ENCODE results near the gene SARS1.
"Not testable (repeated sequence)": the region's sequence is repeated elsewhere in the genome, so short reads cannot be mapped to it uniquely, and the experiment has no call there.

SARS1 gene, protein sequence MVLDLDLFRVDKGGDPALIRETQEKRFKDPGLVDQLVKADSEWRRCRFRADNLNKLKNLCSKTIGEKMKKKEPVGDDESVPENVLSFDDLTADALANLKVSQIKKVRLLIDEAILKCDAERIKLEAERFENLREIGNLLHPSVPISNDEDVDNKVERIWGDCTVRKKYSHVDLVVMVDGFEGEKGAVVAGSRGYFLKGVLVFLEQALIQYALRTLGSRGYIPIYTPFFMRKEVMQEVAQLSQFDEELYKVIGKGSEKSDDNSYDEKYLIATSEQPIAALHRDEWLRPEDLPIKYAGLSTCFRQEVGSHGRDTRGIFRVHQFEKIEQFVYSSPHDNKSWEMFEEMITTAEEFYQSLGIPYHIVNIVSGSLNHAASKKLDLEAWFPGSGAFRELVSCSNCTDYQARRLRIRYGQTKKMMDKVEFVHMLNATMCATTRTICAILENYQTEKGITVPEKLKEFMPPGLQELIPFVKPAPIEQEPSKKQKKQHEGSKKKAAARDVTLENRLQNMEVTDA

DNA sequence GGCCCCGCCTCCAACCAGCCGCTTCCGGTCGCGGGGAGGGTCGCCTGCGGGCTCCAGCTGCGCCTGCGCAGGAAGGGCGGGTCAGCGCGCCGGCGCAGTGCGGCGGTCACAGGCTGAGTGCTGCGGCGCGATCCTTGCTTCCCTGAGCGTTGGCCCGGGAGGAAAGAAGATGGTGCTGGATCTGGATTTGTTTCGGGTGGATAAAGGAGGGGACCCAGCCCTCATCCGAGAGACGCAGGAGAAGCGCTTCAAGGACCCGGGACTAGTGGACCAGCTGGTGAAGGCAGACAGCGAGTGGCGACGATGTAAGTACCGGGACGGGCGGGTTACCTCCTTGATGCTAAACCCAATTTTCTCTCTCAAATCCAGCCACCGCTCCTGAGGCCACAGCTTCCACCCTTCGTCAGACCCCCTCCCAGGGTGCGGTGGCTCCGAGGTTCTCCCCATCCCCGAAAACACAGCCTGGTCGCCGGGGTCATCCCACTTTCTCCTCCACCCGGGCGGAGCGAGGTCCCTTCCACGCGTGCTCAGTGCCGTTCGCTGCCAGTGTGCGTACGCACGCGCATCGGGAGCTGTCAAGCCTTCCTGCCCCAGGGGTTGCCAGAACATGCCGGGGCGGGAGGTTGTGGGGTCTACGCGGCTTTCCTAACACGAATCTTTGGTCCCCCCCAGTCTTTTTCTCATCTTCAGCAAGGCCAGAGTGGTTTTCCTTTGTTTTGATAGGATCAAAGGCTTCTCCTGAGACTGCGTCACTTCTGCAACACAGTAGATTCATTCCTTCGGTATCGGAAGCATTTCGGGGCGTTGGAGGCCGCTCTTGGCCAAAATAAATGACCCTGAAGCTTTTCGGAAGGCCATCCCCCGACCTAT lies at the start of gene SARS1:
Gene SARS1 (plus strand): TSS at position 95 of the 870 bp plus-strand sequence. CDS start 75 bp downstream, at position 170.
- no peaks in the 10 kb centered on the region for H3K27me3 ChIP-seq (ENCODE audit: control insufficient read depth in 1 of 2, insufficient read depth in 2 of 2, low read length in 2 of 2)
- no peaks in the 10 kb centered on the region for H3K9me3 ChIP-seq (ENCODE audit: control insufficient read depth in 1 of 2, low read length in 2 of 2)
- peak within 1 kb of the TSS; percentile 73 for H3K27ac ChIP-seq (ENCODE audit: low read depth, low read length)
- H3K36me3 ChIP-seq (ENCODE audit: control insufficient read depth in 1 of 2, insufficient read depth in 2 of 2, low read length in 2 of 2): no peaks in the 10 kb centered on the region
- peak within 1 kb of the TSS; percentile 86 to 87 for H3K9ac ChIP-seq (ENCODE audit: low read depth in 1 of 2, low read length in 2 of 2)
- H3K4me1 ChIP-seq (ENCODE audit: control insufficient read depth in 1 of 2, insufficient read depth in 2 of 2, low read length in 2 of 2): peaks cover 24 to 36% of the 10 kb centered on the region in 2 donors
- peak within 1 kb of the TSS; percentile 91 to 96 for H3K4me3 ChIP-seq (ENCODE audit: low read depth in 1 of 2, low read length in 2 of 2)

- Histone ChIP-seq H3K4me1 (ENCODE audit: control insufficient read depth in 1 of 2, insufficient read depth in 2 of 2, low read length in 2 of 2) (peaks cover 16 to 20% of the 10 kb centered on the region in 2 donors), H3K4me3 (ENCODE audit: low read depth in 1 of 2, low read length in 2 of 2) (no peak overlapping the region), H3K27me3 (ENCODE audit: control insufficient read depth in 1 of 2, insufficient read depth in 2 of 2, low read length in 2 of 2) (no peaks in the 10 kb centered on the region), H3K9me3 (ENCODE audit: control insufficient read depth in 1 of 2, low read length in 2 of 2) (no peaks in the 10 kb centered on the region), H3K9ac (ENCODE audit: low read depth in 1 of 2, low read length in 2 of 2) (no peak overlapping the region), H3K27ac (ENCODE audit: low read depth, low read length) (no peak overlapping the region), H3K36me3 (ENCODE audit: control insufficient read depth in 1 of 2, insufficient read depth in 2 of 2, low read length in 2 of 2) (peaks cover 8 to 57% of the 10 kb centered on the region in 2 donors)
Measured at GRCh38 chr1:109164538-109164937, 49.2 kb upstream of the SARS1 start.

GRCh38 chr1:109167001-109167506 lies 46.7 kb upstream of the SARS1 start:
- no peak overlapping the region for H3K9ac ChIP-seq (ENCODE audit: low read depth in 1 of 2, low read length in 2 of 2)
- no peak overlapping the region for H3K27ac ChIP-seq (ENCODE audit: low read depth, low read length)
- H3K27me3 ChIP-seq (ENCODE audit: control insufficient read depth in 1 of 2, insufficient read depth in 2 of 2, low read length in 2 of 2): no peaks in the 10 kb centered on the region
- H3K36me3 ChIP-seq (ENCODE audit: control insufficient read depth in 1 of 2, insufficient read depth in 2 of 2, low read length in 2 of 2): peaks cover 13 to 55% of the 10 kb centered on the region in 2 donors
- H3K4me3 ChIP-seq (ENCODE audit: low read depth in 1 of 2, low read length in 2 of 2): no peak overlapping the region
- H3K4me1 ChIP-seq (ENCODE audit: control insufficient read depth in 1 of 2, insufficient read depth in 2 of 2, low read length in 2 of 2): peaks cover 10 to 13% of the 10 kb centered on the region in 2 donors
- H3K9me3 ChIP-seq (ENCODE audit: control insufficient read depth in 1 of 2, low read length in 2 of 2): no peaks in the 10 kb centered on the region

GRCh38 chr1:109170035-109170764 lies 43.5 kb upstream of the SARS1 start:
- Histone ChIP-seq H3K4me1 (ENCODE audit: control insufficient read depth in 1 of 2, insufficient read depth in 2 of 2, low read length in 2 of 2) (no peaks in the 10 kb centered on the region), H3K27ac (ENCODE audit: low read depth, low read length) (no peak overlapping the region), H3K27me3 (ENCODE audit: control insufficient read depth in 1 of 2, insufficient read depth in 2 of 2, low read length in 2 of 2) (no peaks in the 10 kb centered on the region), H3K36me3 (ENCODE audit: control insufficient read depth in 1 of 2, insufficient read depth in 2 of 2, low read length in 2 of 2) (peaks cover 12 to 41% of the 10 kb centered on the region in 2 donors), H3K9ac (ENCODE audit: low read depth in 1 of 2, low read length in 2 of 2) (no peak overlapping the region), H3K4me3 (ENCODE audit: low read depth in 1 of 2, low read length in 2 of 2) (no peak overlapping the region), H3K9me3 (ENCODE audit: control insufficient read depth in 1 of 2, low read length in 2 of 2) (no peaks in the 10 kb centered on the region)

GRCh38 chr1:109171646-109172045 lies 42.1 kb upstream of the SARS1 start:
- H3K4me3 ChIP-seq (ENCODE audit: low read depth in 1 of 2, low read length in 2 of 2): no peak overlapping the region
- peaks cover 12 to 46% of the 10 kb centered on the region in 2 donors for H3K36me3 ChIP-seq (ENCODE audit: control insufficient read depth in 1 of 2, insufficient read depth in 2 of 2, low read length in 2 of 2)
- H3K4me1 ChIP-seq (ENCODE audit: control insufficient read depth in 1 of 2, insufficient read depth in 2 of 2, low read length in 2 of 2): no peaks in the 10 kb centered on the region
- no peaks in the 10 kb centered on the region for H3K27me3 ChIP-seq (ENCODE audit: control insufficient read depth in 1 of 2, insufficient read depth in 2 of 2, low read length in 2 of 2)
- H3K9ac ChIP-seq (ENCODE audit: low read depth in 1 of 2, low read length in 2 of 2): no peak overlapping the region
- no peak overlapping the region for H3K27ac ChIP-seq (ENCODE audit: low read depth, low read length)
- H3K9me3 ChIP-seq (ENCODE audit: control insufficient read depth in 1 of 2, low read length in 2 of 2): no peaks in the 10 kb centered on the region

DNA sequence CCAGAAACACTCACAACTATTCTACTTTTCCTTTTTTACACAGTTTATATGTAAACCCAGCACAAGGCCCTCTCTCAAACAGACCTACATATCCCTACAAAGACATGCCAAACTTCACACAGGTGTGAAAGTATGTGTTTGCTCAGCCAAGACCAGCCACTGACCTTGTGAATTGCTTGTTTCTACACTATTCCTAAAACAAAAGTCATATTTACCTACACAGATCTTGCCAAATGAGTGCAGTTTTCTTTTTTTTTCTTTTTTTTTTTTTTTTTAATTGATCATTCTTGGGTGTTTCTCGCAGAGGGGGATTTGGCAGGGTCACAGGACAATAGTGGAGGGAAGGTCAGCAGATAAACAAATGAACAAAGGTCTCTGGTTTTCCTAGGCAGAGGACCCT lies 37.4 kb upstream of the SARS1 start:
- Histone ChIP-seq H3K36me3 (ENCODE audit: control insufficient read depth in 1 of 2, insufficient read depth in 2 of 2, low read length in 2 of 2) (peaks cover 7 to 26% of the 10 kb centered on the region in 2 donors), H3K4me1 (ENCODE audit: control insufficient read depth in 1 of 2, insufficient read depth in 2 of 2, low read length in 2 of 2) (peaks cover 7 to 15% of the 10 kb centered on the region in 2 donors)
- H3K9ac ChIP-seq (ENCODE audit: low read depth in 1 of 2, low read length in 2 of 2); H3K27ac ChIP-seq (ENCODE audit: low read depth, low read length); H3K9me3 ChIP-seq (ENCODE audit: control insufficient read depth in 1 of 2, low read length in 2 of 2); H3K4me3 ChIP-seq (ENCODE audit: low read depth in 1 of 2, low read length in 2 of 2); H3K27me3 ChIP-seq (ENCODE audit: control insufficient read depth in 1 of 2, insufficient read depth in 2 of 2, low read length in 2 of 2): not testable (repeated sequence)

- Histone ChIP-seq H3K27ac (ENCODE audit: low read depth, low read length) (peak overlapping the region; percentile 44), H3K36me3 (ENCODE audit: control insufficient read depth in 1 of 2, insufficient read depth in 2 of 2, low read length in 2 of 2) (peaks cover 0 to 12% of the 10 kb centered on the region in 2 donors), H3K4me1 (ENCODE audit: control insufficient read depth in 1 of 2, insufficient read depth in 2 of 2, low read length in 2 of 2) (peaks cover 15 to 18% of the 10 kb centered on the region in 2 donors)
- not testable (repeated sequence) for H3K9ac ChIP-seq (ENCODE audit: low read depth in 1 of 2, low read length in 2 of 2); H3K27me3 ChIP-seq (ENCODE audit: control insufficient read depth in 1 of 2, insufficient read depth in 2 of 2, low read length in 2 of 2); H3K9me3 ChIP-seq (ENCODE audit: control insufficient read depth in 1 of 2, low read length in 2 of 2); H3K4me3 ChIP-seq (ENCODE audit: low read depth in 1 of 2, low read length in 2 of 2)
Measured at GRCh38 chr1:109180715-109181084, 33.0 kb upstream of the SARS1 start.

DNA sequence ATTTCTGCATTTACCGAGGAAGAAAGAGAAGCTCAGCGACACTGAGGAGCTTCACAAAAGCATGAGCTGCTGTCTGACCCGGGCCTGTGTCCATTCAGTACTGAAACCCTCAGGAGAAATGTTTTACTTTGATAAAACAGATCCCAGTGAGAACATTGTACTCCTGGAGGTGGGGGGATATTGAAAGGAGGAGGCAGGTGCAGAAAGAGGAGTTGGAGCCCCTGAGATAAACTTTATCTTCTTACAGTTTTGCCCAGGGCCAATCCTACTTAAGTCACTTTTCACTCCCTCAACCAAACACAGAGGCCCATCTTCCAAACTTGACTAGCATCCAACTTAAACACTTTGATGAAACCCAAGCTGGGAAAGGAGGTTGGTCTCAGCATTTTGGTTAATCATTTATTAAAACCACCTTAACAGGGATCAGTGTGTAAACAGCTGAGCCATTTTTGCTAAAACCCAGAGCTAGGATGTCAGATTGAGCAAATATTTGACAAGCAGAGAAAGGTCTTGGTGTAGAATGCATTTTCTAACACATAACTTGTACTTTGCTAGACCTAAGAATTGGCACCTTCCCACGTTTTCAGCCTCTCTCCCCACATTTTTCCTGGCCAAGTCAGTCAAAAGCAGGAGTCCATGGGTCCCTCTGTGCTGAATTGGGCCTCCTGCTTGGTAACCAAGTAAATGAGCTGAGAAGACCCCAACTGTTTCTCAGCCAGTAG lies 32.5 kb upstream of the SARS1 start:
- H3K27me3 ChIP-seq (ENCODE audit: control insufficient read depth in 1 of 2, insufficient read depth in 2 of 2, low read length in 2 of 2): no peaks in the 10 kb centered on the region
- H3K9ac ChIP-seq (ENCODE audit: low read depth in 1 of 2, low read length in 2 of 2): no peak overlapping the region

DNA sequence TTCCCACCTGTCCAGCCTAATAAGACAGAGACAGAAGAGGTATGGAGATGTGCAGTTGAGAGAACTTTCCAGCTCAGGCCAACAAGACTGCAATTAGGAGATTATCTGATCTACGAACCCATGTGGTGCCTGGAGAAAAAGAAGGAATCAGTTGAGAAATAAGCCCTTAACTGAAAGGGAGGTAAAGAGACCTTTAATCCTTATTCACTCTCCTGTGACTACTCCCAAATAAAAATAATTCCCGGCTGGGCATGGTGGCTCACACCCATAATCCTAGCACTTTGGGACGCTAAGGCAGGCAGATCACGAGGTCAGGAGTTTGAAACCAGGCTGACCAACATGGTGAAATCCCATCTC lies 31.9 kb upstream of the SARS1 start:
- H3K4me3 ChIP-seq (ENCODE audit: low read depth in 1 of 2, low read length in 2 of 2): no peak overlapping the region
- H3K9me3 ChIP-seq (ENCODE audit: control insufficient read depth in 1 of 2, low read length in 2 of 2): no peaks in the 10 kb centered on the region
- H3K9ac ChIP-seq (ENCODE audit: low read depth in 1 of 2, low read length in 2 of 2): no peak overlapping the region
- H3K27ac ChIP-seq (ENCODE audit: low read depth, low read length): peak overlapping the region; percentile 51
- H3K4me1 ChIP-seq (ENCODE audit: control insufficient read depth in 1 of 2, insufficient read depth in 2 of 2, low read length in 2 of 2): peaks cover 18 to 21% of the 10 kb centered on the region in 2 donors
- H3K27me3 ChIP-seq (ENCODE audit: control insufficient read depth in 1 of 2, insufficient read depth in 2 of 2, low read length in 2 of 2): no peaks in the 10 kb centered on the region
- H3K36me3 ChIP-seq (ENCODE audit: control insufficient read depth in 1 of 2, insufficient read depth in 2 of 2, low read length in 2 of 2): peaks cover 4 to 14% of the 10 kb centered on the region in 2 donors

More for the DNA sequence above, 32.5 kb upstream of the SARS1 start:
- peaks cover 4 to 10% of the 10 kb centered on the region in 2 donors for H3K36me3 ChIP-seq (ENCODE audit: control insufficient read depth in 1 of 2, insufficient read depth in 2 of 2, low read length in 2 of 2)
- peaks cover 18 to 20% of the 10 kb centered on the region in 2 donors for H3K4me1 ChIP-seq (ENCODE audit: control insufficient read depth in 1 of 2, insufficient read depth in 2 of 2, low read length in 2 of 2)
- peak overlapping the region; percentile 51 for H3K27ac ChIP-seq (ENCODE audit: low read depth, low read length)
- no peaks in the 10 kb centered on the region for H3K9me3 ChIP-seq (ENCODE audit: control insufficient read depth in 1 of 2, low read length in 2 of 2)
- no peak overlapping the region for H3K4me3 ChIP-seq (ENCODE audit: low read depth in 1 of 2, low read length in 2 of 2)
